OCI-M2 (cell line): Measurements from ENCODE around the gene RBBP7.

Experiments
- DNase-seq: peaks from one replicate; lab custom pipeline; 2025; ENCODE audit not compliant: unreplicated experiment; lab: John Stamatoyannopoulos, UW

RBBP7 gene

DNA sequence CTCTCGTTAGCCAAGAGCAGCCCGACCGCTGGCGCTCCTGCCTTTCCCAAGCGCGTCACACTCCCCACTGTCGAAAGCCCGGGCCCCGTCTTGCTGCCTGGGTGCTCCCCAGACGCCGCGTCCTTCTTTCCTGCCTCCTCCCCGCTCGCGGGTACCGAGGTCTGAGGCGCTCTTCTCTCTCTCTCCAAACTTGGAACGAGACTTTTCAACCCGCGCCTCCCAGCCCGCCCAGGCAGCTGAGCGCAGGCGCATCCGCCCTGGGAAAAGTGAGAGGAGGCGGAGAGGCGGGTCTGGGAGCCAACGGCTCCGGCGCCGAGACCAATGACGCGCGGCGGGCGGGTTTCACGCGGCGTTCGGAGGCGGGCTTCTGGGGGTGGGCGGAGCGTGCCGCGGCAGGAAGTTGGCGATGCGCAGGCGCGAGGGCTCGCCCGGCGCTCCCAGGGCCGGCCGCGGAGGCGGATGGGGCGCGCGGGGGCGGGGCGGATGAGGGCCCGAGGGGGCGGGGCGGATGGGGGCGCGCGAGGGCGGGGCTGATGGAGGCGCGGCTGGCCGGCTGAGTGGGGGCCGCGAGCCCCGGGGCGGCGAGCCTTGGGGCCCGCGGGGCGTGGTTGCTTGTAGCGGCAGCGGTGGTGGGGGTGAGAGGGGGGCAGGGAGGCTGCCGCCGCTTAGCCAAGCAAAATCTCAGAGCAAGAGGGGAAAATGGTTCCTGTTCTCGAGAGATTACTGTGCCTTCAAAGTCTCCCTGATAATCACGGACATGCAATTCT is at the start of gene RBBP7:
RBBP7 (minus strand) TSS at position 268 of the 767 bp plus-strand sequence. CDS start 309 bp downstream, outside the sequence.
- peak; percentile 28 for DNase-seq

DNA sequence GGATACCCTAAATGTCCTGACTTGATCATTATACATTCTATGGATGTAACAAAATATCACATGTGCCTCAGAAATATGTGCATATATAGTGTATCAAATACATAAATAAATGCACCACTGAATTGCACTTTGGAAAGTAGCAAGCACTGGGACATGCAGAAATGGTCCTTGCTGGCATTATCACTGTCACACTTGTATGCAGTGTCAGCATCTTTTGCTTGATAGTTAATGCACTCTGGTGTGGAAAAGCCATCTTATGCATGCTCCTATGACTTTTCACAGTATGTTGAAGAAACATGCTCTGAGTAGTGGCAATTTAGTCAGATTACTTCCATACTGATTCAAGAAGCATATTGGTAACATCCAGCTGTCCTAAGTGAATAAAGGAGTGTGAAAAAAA is 48.8 kb upstream of the RBBP7 start:
- DNase-seq, result no peak

DNA sequence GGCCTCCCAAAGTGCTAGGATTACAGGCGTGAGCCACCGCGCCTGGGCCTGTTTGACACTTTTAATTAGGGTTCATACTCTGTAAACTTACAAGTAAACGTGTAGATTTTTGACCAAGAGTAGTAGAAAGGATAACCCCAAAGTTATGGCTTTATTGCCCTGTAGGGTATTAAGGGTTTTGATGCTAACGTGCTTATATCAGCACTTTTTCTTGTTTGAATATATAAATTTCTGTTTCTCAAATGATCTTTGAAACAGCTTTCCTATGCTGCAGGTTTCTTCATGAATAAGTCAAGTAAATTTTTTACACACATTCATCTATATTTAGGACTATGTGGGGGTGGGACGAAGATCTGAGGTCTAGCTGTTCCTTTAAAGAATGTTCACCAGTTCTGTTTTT is 47.0 kb upstream of the RBBP7 start:
- no peak for DNase-seq

DNA sequence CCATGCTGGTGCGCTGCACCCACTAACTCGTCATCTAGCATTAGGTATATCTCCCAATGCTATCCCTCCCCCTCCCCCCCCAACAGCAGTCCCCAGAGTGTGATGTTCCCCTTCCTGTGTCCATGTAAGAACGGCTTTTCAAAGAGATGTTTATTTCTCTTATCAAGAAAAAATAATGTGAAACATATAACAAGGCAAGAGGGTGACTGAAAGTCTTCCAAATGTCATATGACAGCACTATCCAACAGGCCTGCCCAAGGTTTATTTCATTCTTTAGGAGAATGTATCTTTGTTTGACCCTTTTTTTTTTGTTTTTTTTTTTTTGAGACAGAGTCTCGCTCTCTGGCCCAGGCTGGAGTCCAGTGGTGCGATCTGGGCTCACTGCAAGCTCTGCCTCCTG is 46.4 kb upstream of the RBBP7 start:
- no peak for DNase-seq

DNA sequence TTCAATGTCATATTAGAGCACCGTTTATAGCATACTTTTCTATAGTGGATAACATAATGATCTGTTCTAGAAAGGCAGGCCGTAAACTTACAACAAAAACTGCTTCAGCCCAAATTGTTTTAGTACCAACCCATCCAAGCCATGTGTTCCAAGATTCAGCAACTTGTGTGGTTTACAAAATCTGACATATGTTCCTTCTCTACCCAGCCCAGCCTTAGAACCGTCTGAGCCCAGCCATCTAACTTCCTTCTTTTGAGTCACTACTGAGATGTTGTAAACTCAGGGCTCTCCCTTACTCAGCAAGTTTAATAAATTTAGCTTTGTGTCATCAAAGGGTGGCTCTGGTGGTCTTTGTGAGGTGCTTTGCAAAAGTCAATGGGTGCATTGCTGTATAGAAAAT is 43.9 kb upstream of the RBBP7 start:
- DNase-seq, result no peak

DNA sequence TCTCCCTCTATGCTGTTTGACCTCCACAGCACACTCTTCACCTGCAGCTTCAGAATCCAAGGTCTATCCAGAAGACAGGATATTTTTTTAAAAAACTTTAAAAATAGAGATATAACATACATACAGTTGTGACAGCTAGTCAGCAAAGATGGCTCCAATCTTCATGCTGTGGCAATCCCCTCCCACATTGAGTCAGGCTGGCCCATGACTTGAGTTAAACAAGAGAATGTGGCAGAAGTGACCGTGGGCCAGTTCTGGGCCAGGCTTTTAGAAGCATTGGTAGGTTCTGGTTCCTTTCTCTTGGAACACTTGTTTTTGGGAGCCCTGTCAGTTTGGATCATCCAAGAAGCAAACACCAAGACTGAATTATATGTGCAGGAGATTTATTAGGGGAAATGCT is 40.2 kb upstream of the RBBP7 start:
- DNase-seq, result no peak

DNA sequence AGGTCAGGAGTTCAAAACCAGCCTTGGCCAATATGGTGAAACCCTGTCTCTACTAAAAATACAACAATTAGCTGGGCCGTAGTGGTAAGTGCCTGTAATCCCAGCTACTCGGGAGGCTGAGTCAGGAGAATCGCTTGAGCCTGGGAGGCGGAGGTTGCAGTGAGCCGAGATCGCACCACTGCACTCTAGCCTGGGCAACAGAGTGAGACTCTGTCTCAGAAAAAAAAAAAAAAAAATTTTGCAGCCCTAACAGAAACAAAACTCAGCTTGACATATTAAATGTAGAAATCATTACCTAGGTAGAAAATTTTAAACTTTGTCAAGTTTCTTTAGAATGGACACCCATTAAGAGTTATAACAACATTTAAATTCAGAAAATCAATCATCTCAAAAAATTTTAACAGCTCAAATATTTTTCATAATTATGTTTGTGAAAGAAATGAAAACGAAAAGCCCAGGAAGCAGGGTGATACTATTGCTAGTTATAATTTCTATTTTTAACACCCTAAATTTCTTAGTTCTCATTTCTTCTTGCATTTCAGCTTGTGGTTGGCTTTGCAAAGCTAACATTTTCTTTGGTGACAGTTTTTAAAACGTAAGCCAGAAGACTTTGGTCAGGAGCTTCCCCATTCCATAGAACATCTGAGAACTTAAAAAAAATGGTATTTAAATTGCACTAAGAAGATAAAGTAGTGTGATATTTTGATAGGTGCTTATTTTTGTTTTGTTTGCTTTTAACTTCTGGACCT is 33.3 kb upstream of the RBBP7 start:
- DNase-seq, result no peak

DNA sequence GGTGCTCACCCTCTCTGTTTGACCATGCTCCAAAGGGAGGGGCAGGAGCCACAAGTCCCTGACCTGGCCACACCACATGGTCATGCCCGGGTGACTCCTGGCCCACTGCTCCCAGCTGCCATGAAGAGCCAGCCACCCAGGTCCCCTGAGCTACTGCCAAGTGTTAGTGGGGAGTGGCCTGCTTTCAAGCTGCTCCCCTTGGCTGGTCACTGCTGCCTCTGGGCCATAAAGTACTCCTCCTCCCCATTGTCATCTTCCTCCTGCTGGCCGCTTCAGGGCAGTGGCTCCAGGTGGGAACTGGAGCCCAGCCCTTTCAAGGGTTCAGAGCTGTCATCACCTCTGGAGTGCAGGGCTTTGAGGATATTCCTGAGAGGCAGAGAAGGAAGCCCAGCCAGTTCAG is 27.3 kb upstream of the RBBP7 start:
- DNase-seq, result no peak

DNA sequence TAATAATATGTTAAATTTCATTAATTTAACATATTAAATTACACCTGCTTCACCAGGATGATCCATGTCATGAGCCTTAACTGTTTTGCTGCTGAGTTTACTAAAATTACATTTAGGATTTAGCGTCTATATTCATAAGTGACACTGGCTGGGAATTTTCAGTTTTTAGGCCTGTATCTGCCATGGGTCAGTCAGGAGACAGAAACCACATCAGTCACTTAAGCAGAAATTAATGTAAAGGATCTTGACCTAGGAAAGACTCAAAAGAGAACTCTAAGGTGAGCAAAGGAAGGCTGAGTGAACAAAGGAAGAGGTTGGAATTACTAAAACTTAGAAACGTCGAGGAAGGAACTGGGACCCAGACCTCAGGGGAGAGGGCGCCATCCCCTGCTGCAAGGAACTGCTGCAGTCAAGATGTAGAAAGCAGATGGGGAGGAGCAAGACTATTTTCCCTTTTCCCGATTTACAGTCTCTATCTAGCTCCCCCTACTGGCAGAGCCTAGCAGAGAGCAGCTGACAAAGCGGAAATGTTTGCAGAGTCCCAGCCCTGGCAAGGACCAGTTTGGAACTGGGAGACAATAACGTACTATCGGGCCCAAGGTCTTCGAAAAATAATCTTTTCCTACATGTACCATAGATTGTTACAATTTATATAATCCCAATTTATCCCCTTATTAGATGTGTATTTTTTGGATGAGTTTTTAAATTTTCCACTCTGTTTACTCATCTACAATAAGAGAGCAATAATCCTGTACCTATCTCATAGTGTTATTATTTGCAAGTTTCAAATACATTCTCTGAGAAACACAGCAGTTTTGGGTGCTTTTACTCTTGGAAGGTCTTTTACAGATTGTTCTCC is 22.6 kb upstream of the RBBP7 start:
- DNase-seq, result peak; percentile 82

DNA sequence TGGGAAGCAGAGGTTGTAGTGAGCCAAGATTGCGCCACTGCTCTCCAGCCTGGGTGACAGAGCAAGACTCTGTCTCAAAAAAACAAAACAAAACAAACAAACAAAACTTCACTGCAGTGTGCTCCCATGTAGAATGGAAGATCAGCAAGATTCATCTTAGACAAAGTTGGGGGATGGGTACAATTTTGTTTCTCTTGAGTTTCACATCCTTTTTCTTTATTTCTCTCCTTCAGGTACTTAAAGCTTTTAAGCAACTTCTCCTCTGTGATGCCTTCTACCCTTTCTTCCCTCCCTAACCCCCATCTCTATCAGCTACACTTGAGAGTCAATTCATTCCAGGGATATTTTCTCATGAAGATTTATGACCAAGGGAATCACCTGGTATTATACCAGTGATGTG is 15.5 kb upstream of the RBBP7 start:
- DNase-seq, result no peak

DNA sequence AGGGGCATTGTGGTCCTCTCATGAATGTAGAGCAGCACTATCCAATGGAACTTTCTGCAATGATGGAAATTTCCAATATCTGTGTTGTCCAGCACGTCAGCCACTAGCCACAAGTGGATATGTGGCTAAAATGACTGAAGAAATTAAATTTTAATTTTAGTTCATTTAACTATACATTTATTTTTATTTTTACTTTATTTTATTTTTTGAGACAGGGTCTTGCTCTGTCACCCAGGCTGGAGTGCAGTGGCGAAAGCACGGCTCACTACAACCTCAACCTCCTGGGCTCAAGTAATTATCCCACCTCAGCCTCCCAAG is 13.3 kb upstream of the RBBP7 start:
- DNase-seq, result no peak

DNA sequence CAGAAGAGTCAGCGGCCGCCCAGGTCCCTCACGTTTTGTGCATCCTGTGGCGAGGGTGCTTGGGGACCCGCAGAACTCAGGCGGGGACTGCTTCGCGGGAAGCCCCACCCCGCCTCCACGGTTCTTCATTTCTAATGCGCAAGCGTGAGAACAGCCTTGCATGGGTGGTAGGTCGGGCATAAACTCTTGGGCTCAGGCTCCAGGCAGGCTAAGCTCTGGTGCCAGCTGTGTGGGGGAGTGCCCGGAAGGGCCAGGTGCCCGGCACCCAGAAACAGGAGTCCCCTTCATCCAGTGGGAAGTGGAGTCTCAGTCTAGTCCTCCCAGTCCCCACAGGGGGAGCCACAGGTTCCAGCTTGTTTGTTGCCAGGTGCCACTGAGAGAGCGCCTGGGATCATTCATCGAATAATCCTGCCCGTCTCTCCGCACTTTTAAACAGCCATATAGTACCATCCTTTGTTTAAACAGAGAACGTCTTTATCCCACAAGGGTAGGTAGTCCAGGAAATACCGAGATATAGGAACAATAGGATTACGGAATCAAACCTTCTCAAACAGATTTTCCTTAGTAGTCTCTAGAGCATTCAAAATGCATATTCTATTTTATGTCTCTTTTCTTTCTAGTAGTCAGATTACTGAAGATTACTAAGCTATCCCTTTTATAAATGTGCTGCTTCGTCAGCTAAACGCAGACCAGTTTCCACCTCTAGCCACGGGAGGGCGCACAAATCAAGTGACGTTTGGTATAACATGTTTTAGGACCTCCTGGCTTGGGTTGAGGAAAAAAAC is 12.7 kb upstream of the RBBP7 start:
- DNase-seq, result no peak

DNA sequence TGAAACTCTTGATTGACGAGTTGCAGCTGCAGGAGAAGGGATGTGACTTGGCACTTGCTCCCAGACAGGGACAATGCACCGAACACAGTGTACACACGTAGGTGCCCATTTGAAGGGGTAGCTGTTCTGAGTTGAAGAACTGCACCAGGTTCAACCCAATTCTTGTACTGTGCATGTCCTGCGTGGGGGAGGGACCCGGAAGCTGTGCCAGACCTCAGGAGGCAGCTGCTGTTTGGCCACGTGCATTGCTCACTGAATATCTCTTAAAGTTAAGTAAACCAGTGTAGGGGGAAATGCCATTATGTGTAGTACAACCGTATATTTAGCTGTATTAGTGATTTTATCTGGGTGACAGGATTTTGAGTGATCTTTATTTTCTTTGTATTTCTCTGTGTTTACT is 12.0 kb upstream of the RBBP7 start:
- no peak for DNase-seq

DNA sequence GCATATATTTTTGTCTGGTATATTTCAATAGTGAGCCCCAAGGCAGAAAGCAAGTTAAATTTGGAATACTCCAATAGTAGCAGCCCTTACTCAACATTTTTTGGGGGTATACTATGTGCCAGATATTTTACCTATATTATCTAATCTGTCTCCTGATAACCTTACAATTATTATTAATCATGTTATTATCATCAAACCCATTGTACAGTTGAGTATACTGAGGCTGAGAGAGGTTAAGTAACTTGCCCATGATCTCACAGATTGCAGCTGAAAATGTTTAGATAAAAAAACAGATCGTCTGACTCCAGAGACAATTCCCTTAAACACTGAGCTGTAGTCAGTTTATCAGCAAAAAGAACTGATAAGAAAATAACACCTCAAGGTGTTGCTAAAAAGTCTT is 6.5 kb upstream of the RBBP7 start:
- DNase-seq, result no peak

DNA sequence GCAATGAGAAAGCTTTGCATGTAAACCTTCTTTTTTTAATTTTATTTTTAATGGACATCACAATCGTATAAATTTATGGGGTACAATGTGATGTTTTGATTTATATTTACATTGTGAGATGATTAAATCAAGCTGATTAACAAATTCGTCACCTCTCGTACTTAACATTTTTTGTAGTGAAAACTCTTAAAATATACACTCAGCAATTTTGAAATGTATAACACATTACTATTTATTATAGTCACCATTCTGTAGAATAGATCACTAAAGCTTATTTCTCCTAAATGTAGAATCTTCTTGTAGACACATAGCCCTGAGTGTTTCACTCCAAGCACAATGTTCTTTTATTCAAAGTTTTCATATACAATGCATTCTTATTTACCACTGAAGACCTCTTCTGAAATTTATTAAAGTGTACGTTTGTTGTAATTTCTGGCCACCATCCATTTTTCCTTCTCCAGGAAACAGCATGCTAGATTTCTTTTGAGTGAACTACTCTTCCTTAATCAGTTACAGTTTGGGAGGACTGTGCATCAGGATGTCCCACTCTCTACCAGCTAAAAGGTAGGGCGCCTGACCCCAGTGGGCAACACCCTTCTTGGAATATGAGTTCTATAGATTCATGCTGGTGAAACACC is 4.4 kb upstream of the RBBP7 start:
- no peak for DNase-seq

DNA sequence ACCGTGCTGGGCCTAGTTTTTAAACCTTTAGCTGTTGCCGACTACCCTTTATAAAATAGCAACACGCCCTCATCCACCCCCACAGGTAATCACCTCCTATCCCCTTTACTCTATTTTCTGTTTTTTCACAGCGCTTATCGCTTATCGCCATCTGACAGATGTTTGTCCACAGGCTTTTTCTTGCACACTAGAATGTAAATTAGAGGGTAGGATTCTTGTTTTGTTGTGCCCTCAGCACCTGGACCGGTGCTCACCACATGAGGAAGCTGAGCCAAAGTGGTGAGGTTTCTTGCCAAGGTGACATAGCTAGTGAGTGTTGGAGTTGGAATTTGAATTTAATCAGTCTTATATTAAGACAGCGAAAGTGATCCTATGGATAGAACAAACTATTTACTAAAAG is 2.9 kb upstream of the RBBP7 start:
- no peak for DNase-seq

DNA sequence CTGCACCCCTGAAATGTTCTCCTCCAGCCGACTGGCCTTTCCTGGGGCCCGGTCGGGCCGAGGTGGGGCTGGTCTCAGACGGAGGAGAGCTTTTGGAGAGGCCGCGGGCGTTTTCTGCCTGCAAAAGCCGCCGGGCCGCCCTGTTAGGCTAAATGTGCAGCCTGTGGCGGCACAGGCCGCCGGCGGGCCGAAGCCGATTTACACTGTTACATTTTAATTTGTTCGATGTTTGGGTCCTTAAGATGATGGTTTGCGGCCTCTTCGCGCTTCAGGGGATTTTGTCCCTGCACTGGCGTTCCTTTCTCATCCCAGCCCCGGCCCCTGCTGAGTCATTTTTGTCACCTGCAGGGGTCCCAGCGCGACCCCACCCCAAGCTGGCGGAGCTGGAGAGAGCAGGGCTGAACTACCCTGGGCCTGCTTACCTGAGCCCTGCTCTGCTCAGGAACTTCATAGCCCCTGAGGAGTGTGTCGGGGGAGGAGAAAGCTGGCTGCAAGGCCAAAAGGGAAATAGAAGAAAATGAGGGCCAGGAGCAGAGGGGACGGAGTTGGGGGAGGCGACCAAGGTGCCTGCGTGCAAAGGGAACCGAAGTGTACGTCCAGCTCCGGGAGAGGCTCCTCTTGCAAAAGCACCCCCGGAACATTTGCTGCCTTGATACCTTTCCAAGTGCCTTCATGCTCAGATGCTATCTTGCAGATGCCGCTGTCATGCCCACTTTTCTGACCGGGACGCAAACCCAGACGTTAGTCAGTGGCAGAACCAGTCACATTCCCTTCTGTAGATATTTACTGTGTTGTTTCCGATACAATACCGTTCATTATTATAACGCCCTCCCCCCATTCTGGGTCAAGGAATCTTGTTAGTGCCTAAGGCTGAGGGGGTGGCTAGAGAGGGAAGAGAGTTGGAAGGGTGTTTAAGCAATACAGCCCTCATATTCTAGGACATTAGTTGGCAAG is 977 bp upstream of the RBBP7 start:
- no peak for DNase-seq

DNA sequence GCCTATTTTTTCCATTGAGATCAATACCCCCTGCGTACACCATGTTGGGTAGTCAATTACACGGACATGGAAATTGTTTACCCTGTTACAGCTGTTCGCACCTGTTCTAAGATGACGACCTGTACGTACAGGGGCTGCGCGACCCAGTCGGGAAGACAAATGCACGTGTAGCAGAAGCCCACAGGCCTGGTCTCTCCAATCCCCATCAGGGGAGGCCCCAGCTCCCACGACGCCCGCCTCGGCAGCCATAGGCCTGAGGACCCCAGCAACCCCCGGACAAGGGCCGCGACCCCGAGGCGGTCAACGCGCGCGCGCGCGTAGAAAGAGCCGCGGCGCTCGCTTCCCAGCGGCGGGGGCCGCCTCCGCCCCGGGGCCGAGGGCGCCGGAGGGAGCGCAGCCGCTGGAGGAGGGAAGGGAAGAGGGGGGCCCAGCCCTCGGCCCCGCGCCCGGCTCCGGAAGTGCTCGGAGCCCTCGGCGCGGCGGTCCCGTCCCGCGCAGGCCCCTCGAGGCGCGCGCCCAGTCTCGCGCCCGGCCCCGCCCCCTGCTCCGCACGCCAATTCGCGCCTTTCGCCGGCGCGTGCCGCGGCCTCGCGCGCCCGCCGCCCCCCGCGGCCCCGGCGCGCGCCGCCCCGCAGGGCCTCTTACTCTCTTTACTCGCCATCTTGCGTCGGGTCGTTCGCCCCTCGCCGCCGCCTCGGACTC is 618 bp downstream of the RBBP7 start:
- no peak for DNase-seq

DNA sequence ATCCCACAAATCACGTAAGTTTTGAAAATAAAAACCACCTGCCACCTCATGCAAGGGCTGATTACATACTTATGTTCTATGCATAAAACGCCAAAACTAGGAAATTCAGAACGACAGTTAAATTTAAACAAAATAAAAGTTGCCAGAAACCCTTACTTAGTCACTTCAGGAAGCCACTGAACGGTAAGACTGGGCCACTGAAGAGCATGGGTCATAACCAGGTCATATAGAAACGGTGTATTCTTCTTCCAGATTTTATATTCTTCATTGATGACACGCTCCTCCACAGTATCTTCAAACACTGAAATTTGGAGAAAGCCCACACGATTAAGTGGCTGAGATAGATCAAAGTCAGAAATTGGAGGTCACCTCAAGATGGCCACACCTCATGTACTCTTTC is 1.2 kb downstream of the RBBP7 start:
- no peak for DNase-seq
